Transverse colon (tissue), 4 donors: Measurements from ENCODE around the gene TNRC18. TPM values are rescaled to one million over a fixed set of nuclear protein-coding genes. Genes with fewer than 3 reads are reported as not detected.
A peak's percentile ranks its signal among the peaks of the same experiment; 100 is the strongest.
"Not testable (repeated sequence)": the region's sequence is repeated elsewhere in the genome, so short reads cannot be mapped to it uniquely, and the experiment has no call there.

Experiments
- DNase-seq: peaks from one replicate; pipeline ENCODE4 v3.0.0-alpha.2; 2019
- H3K27ac ChIP-seq, 4 donors: fragments of 200-600 bp; sonication (generic); 2 replicates each; pipeline ENCODE4 v1.5.1; 2016 to 2018; ENCODE audit warnings: inconsistent platforms in 4 of 4
- H3K27me3 ChIP-seq: fragments of 200-600 bp; sonication (generic); 2 replicates; pipeline ENCODE4 v1.5.1; 2017; ENCODE audit warnings: inconsistent platforms
- H3K36me3 ChIP-seq, 4 donors: fragments of 200-600 bp; sonication (generic); 2 replicates each; pipeline ENCODE4 v1.5.1; 2017 to 2019; ENCODE audit warnings: inconsistent platforms in 4 of 4
- H3K4me1 ChIP-seq, 4 donors: fragments of 200-600 bp; sonication (generic); 2 replicates each; pipeline ENCODE4 v1.5.1; 2017 to 2020; ENCODE audit warnings: inconsistent platforms in 4 of 4
- H3K4me3 ChIP-seq, 4 donors: fragments of 200-600 bp; sonication (generic); 1 replicate in 1 of 4; 2 replicates in 3 of 4; pipeline versions ENCODE4 v1.5.1 to v1.6.1; 2017 to 2019; ENCODE audit warnings: inconsistent platforms in 4 of 4
- H3K9me3 ChIP-seq, 2 donors: fragments of 200-600 bp; sonication (generic); 2 replicates each; pipeline ENCODE4 v1.5.1; 2017 to 2019; ENCODE audit warnings: inconsistent platforms in 2 of 2
- CTCF ChIP-seq, 5 experiments: fragments of 200-600 bp in 3 of 5; fragments of 450-650 bp in 2 of 5; sonication (generic) in 3 of 5; IDR thresholded peaks; 1 replicate in 2 of 5; 2 replicates in 3 of 5; pipeline ENCODE4 v1.5.1; 2016 to 2017; ENCODE audit warnings: antibody characterized with exemption in 5 of 5, inconsistent platforms in 3 of 5, mild to moderate bottlenecking in 2 of 5, moderate library complexity in 1 of 5
- EP300 ChIP-seq: sonication (generic); formaldehyde crosslinking; IDR thresholded peaks from one replicate; pipeline ENCODE4 v1.6.1; 2017; ENCODE audit warnings: antibody characterized with exemption, low read depth
- POLR2A ChIP-seq: fragments of 450-650 bp; IDR thresholded peaks from one replicate; pipeline ENCODE4 v1.6.1; 2016; ENCODE audit warnings: antibody characterized with exemption, mild to moderate bottlenecking, moderate library complexity
- POLR2AphosphoS5 ChIP-seq, 3 donors: sonication (generic); formaldehyde crosslinking; IDR thresholded peaks; one replicate each; pipeline ENCODE4 v1.6.1; 2016; ENCODE audit warnings: antibody characterized with exemption in 3 of 3
- WGBS, 2 donors: methylation state at CpG; one replicate each; pipeline ENCODE4 v1.1.5; 2018; ENCODE audit warnings: low coverage in 1 of 2; 5-methylcytosine and 5-hydroxymethylcytosine counted together
- in situ Hi-C, 4 donors: fragments of 200-750 bp; cut with MboI; loops; one replicate each; pipeline versions ENCODE4 v1.15.0 to v1.15.1; 2017; ENCODE audit warnings: low sequenced_read_pairs in 3 of 4, low pct_ligation_motif_present in 1 of 4, low pct_unique_long_range_greater_than_20kb in 1 of 4
- intact Hi-C: fragments of 100-400 bp; cut with DNase I; formaldehyde crosslinking; loops from one replicate; pipeline ENCODE4 v1.15.1; 2023; ENCODE audit warnings: low total_unique reads
- total RNA-seq, 4 donors: library from RNA; depleted of rRNA; stranded (reverse); fragments of >200 nt; gene quantifications; one replicate each; pipeline ENCODE4 v1.1.0, GENCODE V29; 2016

The TNRC18 gene
- total RNA-seq, 4 donors from 2014 or later, result 91.2 to 430 (median 175) TPM

- intact Hi-C loops (no loop called here), in situ Hi-C loops (loop anchor here in 1 of 4 donors (25.0 kb wide), 1 partner anchor 92 kb away; no protein-coding TSS in a partner anchor)
- Histone ChIP-seq H3K4me1 (peaks cover 0 to 13% (median 8%) of the 10 kb centered on the region in 4 donors), H3K27me3 (no peaks in the 10 kb centered on the region), H3K36me3 (peaks cover 0 to 34% (median 19%) of the 10 kb centered on the region in 4 donors), H3K9me3 (no peaks in the 10 kb centered on the region), H3K27ac (peak overlapping the region in 1 of 4 donors; percentile 17), H3K4me3 (no peak overlapping the region)
- 95% methylated on average over 53 of the region's 55 CpGs; no CpG with 5 or more reads in 1 of the 2 donors for WGBS, 2 donors
- TF ChIP-seq CTCF (IDR thresholded peaks at IDR 0.05) (no peak), EP300 (no peak), POLR2A (no peak), POLR2AphosphoS5 (IDR thresholded peaks at IDR 0.05) (no peak)
- DNase-seq, result no peak
These were observed 52.9 kb downstream of the TNRC18 start for GRCh38 chr7:5370454-5371353.

- H3K27me3 ChIP-seq, result no peaks in the 10 kb centered on the region
- in situ Hi-C loops, result loop anchor here in 2 of 4 donors (10.0 to 25.0 kb wide), 2 partner anchors 87 to 95 kb away; no protein-coding TSS in a partner anchor
- H3K4me3 ChIP-seq, result no peak overlapping the region
- TF ChIP-seq CTCF (IDR thresholded peaks at IDR 0.05), result no peak
- 68 to 81% methylated on average over 5 to 9 of the region's 9 CpGs for WGBS, 2 donors
- peaks cover 0 to 13% (median 8%) of the 10 kb centered on the region in 4 donors for H3K4me1 ChIP-seq
- peak overlapping the region in 2 of 4 donors; percentile 41 to 44 for H3K27ac ChIP-seq
- H3K9me3 ChIP-seq, result no peaks in the 10 kb centered on the region
- intact Hi-C loops, result loop anchor here (10.0 kb wide), 1 partner anchor 337 kb away; no protein-coding TSS in a partner anchor
- peaks cover 0 to 20% (median 7%) of the 10 kb centered on the region in 4 donors for H3K36me3 ChIP-seq
- no peak for DNase-seq
These were observed 56.0 kb downstream of the TNRC18 start for GRCh38 chr7:5367661-5368060.

GRCh38 chr7:5365976-5366625 lies 57.5 kb downstream of the TNRC18 start:
- Histone ChIP-seq H3K4me1 (peaks cover 0 to 13% (median 8%) of the 10 kb centered on the region in 4 donors), H3K36me3 (peaks cover 0 to 30% (median 16%) of the 10 kb centered on the region in 4 donors), H3K27ac (peak overlapping the region in 3 of 4 donors; percentile 21 to 55 (median 45))
- WGBS, 2 donors, result 71 to 77% methylated on average over 5 to 12 of the region's 12 CpGs
- H3K4me3 ChIP-seq, H3K27me3 ChIP-seq, H3K9me3 ChIP-seq: not testable (repeated sequence)
- TF ChIP-seq CTCF (IDR thresholded peaks at IDR 0.05), result peak; percentile 79 to 90 (median 84)
- peak; percentile 59 for DNase-seq
- in situ Hi-C loops, result loop anchor here in 2 of 4 donors (10.0 to 25.0 kb wide), 2 partner anchors 89 to 96 kb away; no protein-coding TSS in a partner anchor
- intact Hi-C loops, result loop anchor here (10.0 kb wide), 1 partner anchor 339 kb away; no protein-coding TSS in a partner anchor

- WGBS, 2 donors, result 67 to 75% methylated on average over 6 to 8 of the region's 8 CpGs
- no peak for DNase-seq
- TF ChIP-seq POLR2A, result no peak
- TF ChIP-seq EP300, result no peak
- TF ChIP-seq CTCF (IDR thresholded peaks at IDR 0.05), result no peak
- TF ChIP-seq POLR2AphosphoS5 (IDR thresholded peaks at IDR 0.05), result no peak
- no peak overlapping the region for H3K4me3 ChIP-seq
- no peaks in the 10 kb centered on the region for H3K9me3 ChIP-seq
- peaks cover 0 to 17% (median 9%) of the 10 kb centered on the region in 4 donors for H3K4me1 ChIP-seq
- in situ Hi-C loops (loop anchor here in 2 of 4 donors (10.0 to 25.0 kb wide), 2 partner anchors 91 to 99 kb away; no protein-coding TSS in a partner anchor), intact Hi-C loops (loop anchor here (10.0 kb wide), 1 partner anchor 341 kb away; no protein-coding TSS in a partner anchor)
- H3K27me3 ChIP-seq, result no peaks in the 10 kb centered on the region
- H3K27ac ChIP-seq, result no peak overlapping the region
- peaks cover 0 to 33% (median 17%) of the 10 kb centered on the region in 4 donors for H3K36me3 ChIP-seq
These were observed 59.9 kb downstream of the TNRC18 start for GRCh38 chr7:5363729-5364128.
